ENCODE measurements around the gene STXBP4.

DNA sequence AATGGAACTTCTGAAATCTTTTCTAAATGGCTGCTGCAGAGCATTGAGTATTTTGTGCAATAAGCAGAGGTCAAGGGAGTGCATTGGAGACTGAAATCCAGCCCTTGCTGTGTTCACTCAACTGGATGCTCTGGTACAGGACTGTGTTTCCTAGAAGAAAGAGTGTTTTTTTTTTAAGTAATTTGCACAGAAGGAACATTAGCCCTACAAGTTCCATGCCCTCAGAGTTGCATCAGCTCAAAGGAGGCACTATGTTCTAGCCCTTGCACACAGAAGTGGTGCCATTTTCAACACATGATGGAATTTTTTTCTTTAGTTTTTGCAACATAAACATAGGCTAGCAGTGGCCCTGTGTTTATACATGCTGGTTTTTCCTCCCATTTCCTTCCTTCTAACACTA lies 152.1 kb downstream of the STXBP4 start:
- TF ChIP-seq, protein P1, sequence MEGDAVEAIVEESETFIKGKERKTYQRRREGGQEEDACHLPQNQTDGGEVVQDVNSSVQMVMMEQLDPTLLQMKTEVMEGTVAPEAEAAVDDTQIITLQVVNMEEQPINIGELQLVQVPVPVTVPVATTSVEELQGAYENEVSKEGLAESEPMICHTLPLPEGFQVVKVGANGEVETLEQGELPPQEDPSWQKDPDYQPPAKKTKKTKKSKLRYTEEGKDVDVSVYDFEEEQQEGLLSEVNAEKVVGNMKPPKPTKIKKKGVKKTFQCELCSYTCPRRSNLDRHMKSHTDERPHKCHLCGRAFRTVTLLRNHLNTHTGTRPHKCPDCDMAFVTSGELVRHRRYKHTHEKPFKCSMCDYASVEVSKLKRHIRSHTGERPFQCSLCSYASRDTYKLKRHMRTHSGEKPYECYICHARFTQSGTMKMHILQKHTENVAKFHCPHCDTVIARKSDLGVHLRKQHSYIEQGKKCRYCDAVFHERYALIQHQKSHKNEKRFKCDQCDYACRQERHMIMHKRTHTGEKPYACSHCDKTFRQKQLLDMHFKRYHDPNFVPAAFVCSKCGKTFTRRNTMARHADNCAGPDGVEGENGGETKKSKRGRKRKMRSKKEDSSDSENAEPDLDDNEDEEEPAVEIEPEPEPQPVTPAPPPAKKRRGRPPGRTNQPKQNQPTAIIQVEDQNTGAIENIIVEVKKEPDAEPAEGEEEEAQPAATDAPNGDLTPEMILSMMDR (IDR thresholded peaks at IDR 0.05; ENCODE audit: insufficient read depth, low read depth, low read length) = no peak
- TF ChIP-seq EZH2 (IDR thresholded peaks at IDR 0.05; ENCODE audit: insufficient read depth, low read length) = no peak
